Measurements from ENCODE around the gene CYP8B1. TPM values are rescaled to one million over a fixed set of nuclear protein-coding genes. Genes with fewer than 3 reads are reported as not detected.

The CYP8B1 gene
- total RNA-seq, 4 donors from 2014 or later: not detected

GRCh38 chr3:42829628-42830436 lies 45.8 kb downstream of the CYP8B1 start:
- intact Hi-C loops (cut with DNase I): loop anchor here (5.0 kb wide), 1 partner anchor 52 kb away; no protein-coding TSS in a partner anchor
- Histone ChIP-seq H3K4me3 (no peak overlapping the region), H3K9me3 (no peaks in the 10 kb centered on the region), H3K36me3 (no peaks in the 10 kb centered on the region), H3K4me1 (peaks cover 0 to 37% (median 13%) of the 10 kb centered on the region in 3 donors), H3K27me3 (no peaks in the 10 kb centered on the region), H3K27ac (no peak overlapping the region)
- WGBS, 2 donors: 64 to 78% methylated on average over 5 of the region's 5 CpGs
- TF ChIP-seq CTCF (IDR thresholded peaks at IDR 0.05) (peak in 1 of 6 experiments; percentile 9), POLR2A (IDR thresholded peaks at IDR 0.05) (no peak)
- DNase-seq: no peak

- 75 to 80% methylated on average over 5 of the region's 5 CpGs for WGBS, 2 donors
- no peak for TF ChIP-seq CTCF (IDR thresholded peaks at IDR 0.05)
- no peak for TF ChIP-seq POLR2A (IDR thresholded peaks at IDR 0.05)
- no peak overlapping the region for H3K27ac ChIP-seq
- H3K9me3 ChIP-seq: no peaks in the 10 kb centered on the region
- no peak for DNase-seq
- no peaks in the 10 kb centered on the region for H3K27me3 ChIP-seq
- H3K4me3 ChIP-seq: no peak overlapping the region
- H3K36me3 ChIP-seq: no peaks in the 10 kb centered on the region
- peaks cover 0 to 37% (median 13%) of the 10 kb centered on the region in 3 donors for H3K4me1 ChIP-seq
- intact Hi-C loops (cut with DNase I): no loop called here
Measured at GRCh38 chr3:42829083-42829627, 46.5 kb downstream of the CYP8B1 start.

- 55 to 60% methylated on average over 4 of the region's 4 CpGs for WGBS, 2 donors
- no peaks in the 10 kb centered on the region for H3K36me3 ChIP-seq
- TF ChIP-seq CTCF (IDR thresholded peaks at IDR 0.05) (no peak), POLR2A (IDR thresholded peaks at IDR 0.05) (no peak)
- H3K27me3 ChIP-seq: no peaks in the 10 kb centered on the region
- DNase-seq: no peak
- peaks cover 0 to 51% (median 21%) of the 10 kb centered on the region in 3 donors for H3K4me1 ChIP-seq
- no peak overlapping the region for H3K4me3 ChIP-seq
- intact Hi-C loops (cut with DNase I): no loop called here
- no peaks in the 10 kb centered on the region for H3K9me3 ChIP-seq
- H3K27ac ChIP-seq: peak overlapping the region in 3 of 4 donors; percentile 26 to 49 (median 27)
Measured at GRCh38 chr3:42827654-42828053, 48.0 kb downstream of the CYP8B1 start.

GRCh38 chr3:42827023-42827422 lies 48.7 kb downstream of the CYP8B1 start:
- peak overlapping the region in 1 of 4 donors; percentile 49 for H3K27ac ChIP-seq
- intact Hi-C loops (cut with DNase I): no loop called here
- no peak for TF ChIP-seq CTCF (IDR thresholded peaks at IDR 0.05)
- no peak for TF ChIP-seq POLR2A (IDR thresholded peaks at IDR 0.05)
- no peak overlapping the region for H3K4me3 ChIP-seq
- no peak for DNase-seq
- H3K4me1 ChIP-seq: peaks cover 0 to 56% (median 21%) of the 10 kb centered on the region in 3 donors
- H3K9me3 ChIP-seq: no peaks in the 10 kb centered on the region
- no peaks in the 10 kb centered on the region for H3K27me3 ChIP-seq
- H3K36me3 ChIP-seq: no peaks in the 10 kb centered on the region

- Histone ChIP-seq H3K27ac (peak overlapping the region in 2 of 4 donors; percentile 26 to 45), H3K27me3 (no peaks in the 10 kb centered on the region), H3K9me3 (no peaks in the 10 kb centered on the region), H3K36me3 (no peaks in the 10 kb centered on the region), H3K4me3 (no peak overlapping the region), H3K4me1 (peaks cover 0 to 56% (median 21%) of the 10 kb centered on the region in 3 donors)
- TF ChIP-seq POLR2A (IDR thresholded peaks at IDR 0.05) (no peak), CTCF (IDR thresholded peaks at IDR 0.05) (no peak)
- intact Hi-C loops (cut with DNase I): no loop called here
- DNase-seq: no peak
Measured at GRCh38 chr3:42826141-42826540, 49.5 kb downstream of the CYP8B1 start.

Measured in esophagus squamous epithelium (tissue), 5 donors.